SK-N-SH treated with all-trans-retinoic acid at 6 μM for 48 hours (cell line): Measurements from ENCODE around the gene LRRC7.

Source experiments
- CREB5 ChIP-seq: fragments of 250-450 bp; sonication (Bioruptor Pico); IDR thresholded peaks from 2 replicates; pipeline ENCODE4 v1.5.1; 2020; ENCODE audit warnings: low read depth, mild to moderate bottlenecking, moderate library complexity
- ISL1 ChIP-seq: fragments of 250-450 bp; sonication (Bioruptor Pico); IDR thresholded peaks from 2 replicates; pipeline ENCODE4 v2.1.2; 2022; ENCODE audit warnings: mild to moderate bottlenecking, moderate library complexity
- RARB ChIP-seq: fragments of 250-450 bp; sonication (Bioruptor Pico); IDR thresholded peaks from 2 replicates; pipeline ENCODE4 v1.8.0; 2021; ENCODE audit warnings: mild to moderate bottlenecking, moderate library complexity
- TOX ChIP-seq: fragments of 250-450 bp; sonication (Bioruptor Pico); IDR thresholded peaks from 2 replicates; pipeline ENCODE4 v1.8.0; 2021; ENCODE audit warnings: mild to moderate bottlenecking, moderate library complexity, borderline replicate concordance
- ZC3H10 ChIP-seq: fragments of 250-450 bp; sonication (Bioruptor Pico); IDR thresholded peaks from 2 replicates; pipeline ENCODE4 v1.5.1; 2021; ENCODE audit warnings: mild to moderate bottlenecking, moderate library complexity
- ZFP3 ChIP-seq: fragments of 250-450 bp; sonication (Bioruptor Pico); IDR thresholded peaks from 2 replicates; pipeline ENCODE4 v1.5.0; 2020; ENCODE audit warnings: mild to moderate bottlenecking, moderate library complexity
- ZNF8 ChIP-seq: fragments of 450-650 bp; formaldehyde crosslinking; IDR thresholded peaks from 2 replicates; pipeline ENCODE4 v1.5.0; 2020; ENCODE audit warnings: mild to moderate bottlenecking, moderate library complexity
- TF ChIP-seq, protein P1 (sequence below): fragments of 250-450 bp; sonication (Bioruptor Pico); IDR thresholded peaks from 2 replicates; pipeline ENCODE4 v1.8.0; 2020; ENCODE audit warnings: mild to moderate bottlenecking, moderate library complexity, borderline replicate concordance

- no peak for TF ChIP-seq ZNF8 (CRISPR knock-in tag)
- TF ChIP-seq TOX (CRISPR knock-in tag): no peak
- TF ChIP-seq CREB5 (CRISPR knock-in tag): no peak
- TF ChIP-seq ZC3H10 (CRISPR knock-in tag): no peak
- TF ChIP-seq RARB (CRISPR knock-in tag): no peak
- no peak for TF ChIP-seq ZFP3
- TF ChIP-seq, protein P1, sequence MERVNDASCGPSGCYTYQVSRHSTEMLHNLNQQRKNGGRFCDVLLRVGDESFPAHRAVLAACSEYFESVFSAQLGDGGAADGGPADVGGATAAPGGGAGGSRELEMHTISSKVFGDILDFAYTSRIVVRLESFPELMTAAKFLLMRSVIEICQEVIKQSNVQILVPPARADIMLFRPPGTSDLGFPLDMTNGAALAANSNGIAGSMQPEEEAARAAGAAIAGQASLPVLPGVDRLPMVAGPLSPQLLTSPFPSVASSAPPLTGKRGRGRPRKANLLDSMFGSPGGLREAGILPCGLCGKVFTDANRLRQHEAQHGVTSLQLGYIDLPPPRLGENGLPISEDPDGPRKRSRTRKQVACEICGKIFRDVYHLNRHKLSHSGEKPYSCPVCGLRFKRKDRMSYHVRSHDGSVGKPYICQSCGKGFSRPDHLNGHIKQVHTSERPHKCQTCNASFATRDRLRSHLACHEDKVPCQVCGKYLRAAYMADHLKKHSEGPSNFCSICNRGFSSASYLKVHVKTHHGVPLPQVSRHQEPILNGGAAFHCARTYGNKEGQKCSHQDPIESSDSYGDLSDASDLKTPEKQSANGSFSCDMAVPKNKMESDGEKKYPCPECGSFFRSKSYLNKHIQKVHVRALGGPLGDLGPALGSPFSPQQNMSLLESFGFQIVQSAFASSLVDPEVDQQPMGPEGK (CRISPR knock-in tag): no peak
- TF ChIP-seq ISL1 (CRISPR knock-in tag): no peak
Observed at GRCh38 chr1:70085521-70085920, 517.8 kb downstream of the LRRC7 start.
